ENCODE data around the gene TNS3.
"Not testable (repeated sequence)": the region's sequence is repeated elsewhere in the genome, so short reads cannot be mapped to it uniquely, and the experiment has no call there.

Gene TNS3

GRCh38 chr7:47453093-47454061 is 128.5 kb downstream of the TNS3 start:
- DNase-seq (ENCODE audit: low read depth, low spot score), result peak; percentile 77

- DNase-seq (ENCODE audit: low read depth, low spot score), result no peak
Observed at GRCh38 chr7:47452715-47453092, 129.2 kb downstream of the TNS3 start.

GRCh38 chr7:47452295-47452694 is 129.6 kb downstream of the TNS3 start:
- DNase-seq (ENCODE audit: low read depth, low spot score), result no peak

GRCh38 chr7:47451851-47452205 is 130.1 kb downstream of the TNS3 start:
- DNase-seq (ENCODE audit: low read depth, low spot score), result peak; percentile 65

- DNase-seq (ENCODE audit: low read depth, low spot score), result peak; percentile 69
Observed at GRCh38 chr7:47449810-47450590, 131.9 kb downstream of the TNS3 start.

GRCh38 chr7:47448971-47449370 is 132.9 kb downstream of the TNS3 start:
- DNase-seq (ENCODE audit: low read depth, low spot score), result no peak

GRCh38 chr7:47447621-47448349 is 134.1 kb downstream of the TNS3 start:
- DNase-seq (ENCODE audit: low read depth, low spot score), result no peak

- no peak for DNase-seq (ENCODE audit: low read depth, low spot score)
Observed at GRCh38 chr7:47446871-47447466, 134.9 kb downstream of the TNS3 start.

GRCh38 chr7:47444376-47445098 is 137.4 kb downstream of the TNS3 start:
- peak; percentile 44 for DNase-seq (ENCODE audit: low read depth, low spot score)

- DNase-seq (ENCODE audit: low read depth, low spot score), result no peak
Observed at GRCh38 chr7:47443049-47443448, 138.9 kb downstream of the TNS3 start.

- DNase-seq (ENCODE audit: low read depth, low spot score), result no peak
Observed at GRCh38 chr7:47442605-47442865, 139.4 kb downstream of the TNS3 start.

GRCh38 chr7:47441796-47442604 is 139.9 kb downstream of the TNS3 start:
- DNase-seq (ENCODE audit: low read depth, low spot score), result peak; percentile 69

- not testable (repeated sequence) for DNase-seq (ENCODE audit: low read depth, low spot score)
Observed at GRCh38 chr7:47441048-47441447, 140.9 kb downstream of the TNS3 start.

GRCh38 chr7:47440320-47440719 is 141.6 kb downstream of the TNS3 start:
- DNase-seq (ENCODE audit: low read depth, low spot score), result no peak

GRCh38 chr7:47439181-47439667 is 142.7 kb downstream of the TNS3 start:
- DNase-seq (ENCODE audit: low read depth, low spot score), result no peak

- no peak for DNase-seq (ENCODE audit: low read depth, low spot score)
Observed at GRCh38 chr7:47438411-47439029, 143.4 kb downstream of the TNS3 start.

GRCh38 chr7:47435889-47436312 is 146.0 kb downstream of the TNS3 start:
- DNase-seq (ENCODE audit: low read depth, low spot score), result peak; percentile 84

GRCh38 chr7:47433564-47433895 is 148.4 kb downstream of the TNS3 start:
- DNase-seq (ENCODE audit: low read depth, low spot score), result no peak

GRCh38 chr7:47432671-47433563 is 149.0 kb downstream of the TNS3 start:
- DNase-seq (ENCODE audit: low read depth, low spot score), result no peak

Data from astrocyte of the hippocampus (primary cell).